Testis (tissue), 2 donors: ENCODE results near the gene WDR82.

Experiments
- POLR2A ChIP-seq: fragments of 450-650 bp; IDR thresholded peaks from one replicate; pipeline ENCODE4 v1.6.1; 2017; ENCODE audit warnings: antibody characterized with exemption, mild to moderate bottlenecking, moderate library complexity
- TF ChIP-seq, protein P1 (sequence below), 3 experiments: fragments of 450-650 bp in 2 of 3; fragments of 200-600 bp in 1 of 3; sonication (generic) in 1 of 3; IDR thresholded peaks; one replicate each; pipeline ENCODE4 v1.5.1; 2016 to 2019; ENCODE audit warnings: antibody characterized with exemption in 3 of 3, mild to moderate bottlenecking in 2 of 3, moderate library complexity in 1 of 3

DNA sequence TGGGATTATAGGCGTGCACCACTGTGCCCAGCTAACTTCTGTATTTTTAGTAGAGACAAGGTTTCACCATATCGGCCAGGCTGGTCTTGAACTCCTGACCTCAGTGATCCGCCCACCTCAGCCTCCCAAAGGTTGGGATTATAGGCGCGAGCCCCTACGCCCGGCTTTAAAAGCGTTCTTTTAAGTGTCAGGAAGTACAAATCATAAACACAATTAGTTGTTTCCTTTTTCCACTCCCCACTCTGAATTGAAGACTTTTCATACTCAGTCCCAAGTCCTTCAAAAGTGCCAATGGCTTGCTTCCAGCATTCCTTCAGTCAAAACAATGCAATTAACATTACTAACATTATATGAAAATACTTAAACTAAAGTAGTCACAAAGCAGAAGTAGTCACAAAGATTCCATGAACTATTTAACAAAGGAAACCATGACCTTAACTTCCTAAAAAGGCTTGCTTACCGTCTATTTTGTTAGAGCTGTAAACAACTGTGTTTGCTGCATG is 8.1 kb downstream of the WDR82 start:
- TF ChIP-seq, protein P1, sequence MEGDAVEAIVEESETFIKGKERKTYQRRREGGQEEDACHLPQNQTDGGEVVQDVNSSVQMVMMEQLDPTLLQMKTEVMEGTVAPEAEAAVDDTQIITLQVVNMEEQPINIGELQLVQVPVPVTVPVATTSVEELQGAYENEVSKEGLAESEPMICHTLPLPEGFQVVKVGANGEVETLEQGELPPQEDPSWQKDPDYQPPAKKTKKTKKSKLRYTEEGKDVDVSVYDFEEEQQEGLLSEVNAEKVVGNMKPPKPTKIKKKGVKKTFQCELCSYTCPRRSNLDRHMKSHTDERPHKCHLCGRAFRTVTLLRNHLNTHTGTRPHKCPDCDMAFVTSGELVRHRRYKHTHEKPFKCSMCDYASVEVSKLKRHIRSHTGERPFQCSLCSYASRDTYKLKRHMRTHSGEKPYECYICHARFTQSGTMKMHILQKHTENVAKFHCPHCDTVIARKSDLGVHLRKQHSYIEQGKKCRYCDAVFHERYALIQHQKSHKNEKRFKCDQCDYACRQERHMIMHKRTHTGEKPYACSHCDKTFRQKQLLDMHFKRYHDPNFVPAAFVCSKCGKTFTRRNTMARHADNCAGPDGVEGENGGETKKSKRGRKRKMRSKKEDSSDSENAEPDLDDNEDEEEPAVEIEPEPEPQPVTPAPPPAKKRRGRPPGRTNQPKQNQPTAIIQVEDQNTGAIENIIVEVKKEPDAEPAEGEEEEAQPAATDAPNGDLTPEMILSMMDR (IDR thresholded peaks at IDR 0.05) = no peak
- TF ChIP-seq POLR2A = no peak
